ENCODE results near the gene TTYH3.

The TTYH3 gene

GRCh38 chr7:2649991-2650390 lies 18.2 kb downstream of the TTYH3 start:
- no peak for DNase-seq

DNA sequence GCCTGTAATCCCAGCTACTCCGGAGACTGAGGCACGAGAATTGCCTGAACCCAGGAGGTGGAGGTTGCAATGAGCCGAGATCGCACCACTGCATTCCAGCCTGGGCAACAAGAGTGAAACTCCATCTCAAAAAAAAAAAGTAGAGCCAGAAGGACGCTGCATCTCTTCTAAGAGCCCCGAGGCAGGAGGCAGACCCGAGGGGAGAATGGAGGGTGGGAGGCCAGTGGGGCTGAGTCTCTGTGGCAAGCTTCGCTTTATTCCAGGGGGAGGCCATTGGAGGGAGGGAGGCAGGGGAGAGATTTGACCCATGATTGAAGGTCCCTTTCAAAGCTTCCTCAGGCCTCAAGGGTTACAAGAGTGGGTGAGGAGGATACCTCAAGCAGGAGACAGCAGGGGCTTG lies 18.7 kb downstream of the TTYH3 start:
- DNase-seq, result no peak

DNA sequence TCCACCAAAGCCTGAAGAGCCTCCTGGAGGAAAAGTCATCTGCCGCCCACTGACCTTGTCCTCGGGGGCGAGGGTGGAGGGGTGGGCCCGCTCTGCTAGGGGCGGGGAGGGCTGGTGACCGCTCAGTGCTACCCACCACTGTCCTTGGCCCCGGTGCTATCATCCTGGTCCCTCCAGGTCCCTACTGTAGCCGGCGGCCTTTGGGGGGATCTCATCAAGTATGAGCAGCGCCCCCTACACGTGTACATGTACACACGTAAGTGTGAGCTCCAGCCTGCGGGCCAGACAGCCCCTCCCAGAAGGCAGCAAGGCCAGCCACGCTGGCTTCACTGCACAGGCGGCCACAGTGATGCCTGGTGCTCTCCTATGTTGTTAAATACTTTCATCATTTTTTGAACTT lies 19.6 kb downstream of the TTYH3 start:
- no peak for DNase-seq

- DNase-seq, result no peak
Measured at GRCh38 chr7:2651847-2652735, 20.3 kb downstream of the TTYH3 start.

DNA sequence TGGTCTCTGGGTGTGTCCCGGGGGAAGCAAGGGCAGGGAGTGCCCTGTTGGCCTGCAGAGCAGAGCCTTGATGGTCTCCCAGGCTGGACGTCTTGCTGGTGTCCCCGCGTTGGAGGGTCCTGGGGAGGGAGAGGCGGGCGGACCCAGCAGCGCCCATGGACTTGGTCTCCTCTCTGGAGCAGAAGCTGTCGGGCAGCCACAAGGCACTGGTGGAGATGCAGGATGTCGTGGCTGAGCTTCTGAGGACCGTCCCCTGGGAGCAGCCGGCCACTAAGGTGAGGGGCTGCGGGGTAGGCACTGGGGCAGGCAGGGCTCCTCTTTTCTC lies 20.9 kb downstream of the TTYH3 start:
- no peak for DNase-seq

DNA sequence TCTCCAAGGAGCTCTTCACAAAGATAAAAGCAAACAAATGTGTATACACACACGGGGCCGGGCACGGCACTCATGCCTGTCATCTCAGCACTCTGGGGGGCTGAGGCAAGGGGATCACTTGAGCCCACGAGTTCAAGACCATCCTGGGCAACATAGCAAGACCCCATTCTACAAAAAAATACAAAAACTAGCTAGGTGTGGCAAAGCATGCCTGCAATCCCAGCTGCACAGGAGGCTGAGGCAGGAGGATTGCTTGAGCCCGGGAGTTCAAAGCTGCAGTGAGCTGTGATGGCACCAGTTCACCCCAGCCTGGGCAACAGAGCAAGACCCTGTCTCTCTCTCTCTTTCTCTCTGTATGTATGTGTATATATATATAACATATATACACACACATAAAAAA lies 22.3 kb downstream of the TTYH3 start:
- DNase-seq, result no peak

DNA sequence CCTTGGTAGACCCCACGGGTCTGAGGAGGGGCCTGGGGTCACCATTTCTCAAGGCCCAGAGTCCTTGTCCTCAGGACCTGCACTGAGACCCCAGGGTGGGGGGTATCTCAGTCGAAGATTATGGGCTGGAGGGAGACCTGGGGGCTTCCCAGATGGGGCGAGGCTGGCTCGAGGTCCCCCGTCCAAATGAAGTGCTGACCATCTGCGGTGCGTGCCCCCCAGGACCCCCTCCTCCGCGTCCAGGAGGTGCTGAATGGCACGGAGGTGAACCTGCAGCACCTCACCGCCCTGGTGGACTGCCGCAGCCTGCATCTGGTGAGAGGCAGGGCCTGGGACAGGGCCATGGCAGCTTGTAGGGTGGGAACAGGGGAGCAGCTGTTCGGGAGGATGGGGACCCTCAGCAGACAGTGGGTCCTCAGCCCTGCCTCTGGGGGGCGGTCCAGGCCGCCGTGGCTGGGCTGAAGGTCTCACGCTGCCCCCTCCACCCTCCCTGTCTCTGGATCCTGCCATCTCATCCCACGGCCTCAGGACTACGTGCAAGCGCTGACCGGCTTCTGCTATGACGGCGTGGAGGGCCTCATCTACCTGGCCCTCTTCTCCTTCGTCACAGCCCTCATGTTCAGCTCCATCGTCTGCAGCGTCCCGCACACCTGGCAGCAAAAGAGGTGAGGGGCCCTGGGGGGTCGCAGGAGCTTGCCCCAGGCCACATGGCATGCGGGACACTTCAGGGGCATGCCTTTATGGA lies 24.3 kb downstream of the TTYH3 start:
- DNase-seq, result no peak

- DNase-seq, result no peak
Measured at GRCh38 chr7:2657208-2657607, 25.4 kb downstream of the TTYH3 start.

DNA sequence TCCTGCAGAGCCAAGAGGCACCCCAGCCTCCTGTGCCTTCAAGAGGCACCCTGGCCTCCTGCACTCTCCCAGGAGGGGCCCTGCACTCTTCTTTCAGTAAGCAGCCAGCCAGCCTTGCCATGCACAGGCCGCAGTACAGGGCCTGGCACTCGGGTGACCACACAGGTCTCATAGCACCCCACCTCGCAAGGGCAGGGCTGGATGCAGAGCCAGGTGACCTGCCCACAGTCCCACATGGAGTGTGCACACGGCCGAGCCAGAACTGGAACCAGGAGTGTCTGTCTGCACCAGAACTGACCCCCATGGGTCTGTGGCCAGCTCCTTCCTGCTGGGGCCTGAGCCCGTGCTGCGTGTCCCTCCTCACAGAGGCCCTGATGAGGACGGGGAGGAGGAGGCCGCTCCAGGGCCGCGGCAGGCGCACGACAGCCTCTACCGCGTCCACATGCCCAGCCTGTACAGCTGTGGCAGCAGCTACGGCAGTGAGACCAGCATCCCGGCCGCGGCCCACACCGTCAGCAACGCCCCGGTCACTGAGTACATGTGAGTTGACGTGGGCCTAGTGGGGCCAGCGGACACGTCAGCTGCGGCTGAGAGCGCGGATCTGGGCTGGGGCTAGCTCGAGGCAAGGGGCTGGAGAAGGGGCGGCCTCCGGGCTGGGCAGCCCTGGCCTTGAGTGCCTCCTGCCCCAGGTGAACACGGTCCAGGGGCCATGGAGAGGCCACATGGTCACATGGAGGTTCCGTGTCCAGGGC lies 26.3 kb downstream of the TTYH3 start:
- DNase-seq, result no peak

- DNase-seq, result no peak
Measured at GRCh38 chr7:2658941-2659340, 27.2 kb downstream of the TTYH3 start.

- DNase-seq, result no peak
Measured at GRCh38 chr7:2659556-2660358, 28.0 kb downstream of the TTYH3 start.

DNA sequence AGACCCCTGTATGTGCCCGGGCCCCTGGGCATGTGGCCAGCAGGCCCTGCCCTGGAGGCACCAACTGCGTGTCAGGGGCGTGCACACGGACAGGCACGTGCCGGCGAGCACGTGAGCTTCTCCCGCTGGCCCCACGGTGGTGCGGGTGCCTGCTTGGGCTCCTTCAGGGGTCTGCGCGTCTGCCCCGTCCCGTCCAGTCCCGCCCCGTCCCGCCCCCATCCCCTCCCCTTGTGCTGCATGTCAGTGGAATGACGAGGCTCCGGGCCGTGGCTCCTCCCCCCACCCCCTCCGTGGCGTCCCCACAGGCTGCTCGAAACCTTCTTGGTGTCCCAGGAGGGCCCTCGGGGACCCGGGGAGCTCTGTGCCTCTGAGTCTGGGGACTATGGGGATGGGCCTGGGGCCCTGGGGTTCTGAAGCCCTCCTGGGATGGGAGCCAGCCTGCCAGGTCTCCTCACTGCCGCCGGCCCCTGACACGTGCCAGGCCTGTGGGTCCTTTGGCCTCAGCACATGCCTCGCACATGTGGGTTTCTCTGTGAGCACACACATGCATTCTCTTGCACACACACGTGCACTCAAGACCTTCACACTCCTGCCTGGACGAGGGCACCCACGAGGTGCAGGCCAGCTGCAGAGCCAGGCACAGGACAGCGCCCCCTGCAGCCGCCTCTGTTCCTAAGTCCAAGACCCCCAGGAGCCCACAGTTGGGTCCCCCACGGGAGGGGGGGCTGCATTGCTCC lies 28.7 kb downstream of the TTYH3 start:
- no peak for DNase-seq

DNA sequence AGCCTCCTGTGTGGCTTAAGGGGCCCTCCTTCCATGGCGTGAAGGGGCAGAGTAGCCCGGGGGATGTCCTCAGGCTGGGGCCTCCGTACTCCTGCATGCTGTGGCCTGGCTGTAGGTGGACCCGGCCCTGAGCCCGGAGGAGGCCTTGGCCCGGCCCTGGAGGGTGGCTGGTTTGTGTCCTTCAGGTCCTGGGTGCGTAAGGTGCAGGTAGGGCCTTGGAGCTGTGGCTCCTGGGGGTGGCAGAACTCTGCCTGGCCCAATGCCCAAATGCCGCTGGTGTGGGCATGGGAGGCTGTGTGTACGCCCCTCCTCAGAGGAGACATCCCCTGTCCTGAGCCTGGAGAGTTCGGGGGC lies 29.3 kb downstream of the TTYH3 start:
- DNase-seq, result no peak

GRCh38 chr7:2661602-2662272 lies 30.0 kb downstream of the TTYH3 start:
- no peak for DNase-seq

GRCh38 chr7:2662273-2663120 lies 30.7 kb downstream of the TTYH3 start:
- no peak for DNase-seq

GRCh38 chr7:2663121-2663886 lies 31.5 kb downstream of the TTYH3 start:
- DNase-seq, result no peak

DNA sequence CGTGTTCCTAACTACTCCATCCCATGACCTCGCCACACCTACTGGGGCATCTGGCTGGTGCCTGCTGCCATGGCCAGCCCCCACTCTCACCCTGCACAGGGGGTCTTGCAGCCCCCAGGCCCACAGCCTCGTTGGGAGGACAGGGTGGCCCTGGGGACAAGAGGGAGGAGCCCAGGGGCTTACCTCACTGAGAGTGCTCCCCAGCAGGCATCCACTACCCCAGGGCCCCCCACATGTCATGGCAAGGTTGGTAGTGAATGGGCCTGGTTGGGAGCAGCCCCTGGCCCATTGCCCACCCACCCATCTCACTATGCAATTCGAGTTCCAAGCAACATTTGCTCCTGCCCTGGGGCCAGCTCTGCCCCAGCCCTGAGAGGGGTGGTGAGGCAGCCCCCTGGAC lies 32.2 kb downstream of the TTYH3 start:
- no peak for DNase-seq

DNA sequence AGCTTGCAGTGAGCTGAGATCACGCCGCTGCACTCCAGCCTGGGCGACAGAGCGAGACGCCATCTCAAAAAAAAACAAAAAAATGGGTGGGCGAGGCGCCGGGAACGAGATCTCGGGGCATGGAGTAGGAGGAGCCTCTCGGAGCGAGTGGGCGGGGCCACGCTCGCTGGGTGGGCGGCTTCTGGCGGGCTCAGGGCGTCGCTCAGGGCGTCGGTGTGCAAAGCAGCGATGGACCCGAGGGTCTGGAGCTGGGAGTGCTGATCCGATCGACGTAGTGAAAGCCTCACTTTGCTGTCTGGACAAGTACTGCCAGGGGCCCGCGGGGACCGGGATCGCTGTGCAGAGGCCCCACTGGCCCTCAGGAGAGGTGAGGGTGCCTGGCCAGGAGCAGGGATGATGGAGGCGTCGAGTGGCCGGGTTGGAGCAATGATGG lies 33.6 kb downstream of the TTYH3 start:
- DNase-seq, result no peak

DNA sequence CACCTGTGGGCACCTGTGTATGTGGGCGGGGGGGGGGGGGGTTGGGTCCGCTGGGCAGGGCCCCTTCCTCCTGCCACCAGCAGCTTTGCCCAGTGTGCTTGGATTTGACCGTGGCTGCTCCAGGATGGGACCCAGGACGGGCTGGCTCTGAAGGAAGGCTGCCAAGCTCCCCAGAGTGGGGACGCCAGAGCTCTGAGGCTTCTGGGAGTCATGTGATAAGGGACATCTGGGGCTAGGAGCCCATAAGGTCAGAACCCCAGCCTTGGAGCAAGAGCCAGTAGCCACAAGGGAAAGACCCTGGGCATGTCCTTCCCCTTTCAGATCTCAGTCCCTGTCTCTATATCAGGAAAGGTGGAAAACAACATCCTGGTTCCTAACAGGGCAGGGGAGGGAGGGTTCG lies 34.4 kb downstream of the TTYH3 start:
- no peak for DNase-seq
